HEK293T (cell line): ENCODE data around the gene TPK1.

Source experiments
- CTCF ChIA-PET: fragments of 350-600 bp; formaldehyde crosslinking; extraction: SDS; loops from one replicate; lab custom pipeline; 2021; ENCODE audit warnings: antibody characterized with exemption, inconsistent platforms; lab: Yijun Ruan, JAX
- POLR2A ChIA-PET: fragments of 350-600 bp; formaldehyde crosslinking; extraction: SDS; loops from one replicate; lab custom pipeline; 2020; ENCODE audit warnings: antibody characterized with exemption, inconsistent platforms; lab: Yijun Ruan, JAX
- DNase-seq: peaks from one replicate; pipeline ENCODE4 v3.0.0; 2012; ENCODE audit warnings: mixed read lengths; ENCODE audit errors: extremely low spot score
- ARNT ChIP-seq: fragments of 450-650 bp; IDR thresholded peaks from 2 replicates; pipeline ENCODE4 v1.6.1; 2017; ENCODE audit warnings: mild to moderate bottlenecking
- BHLHE40 ChIP-seq: fragments of 450-650 bp; IDR thresholded peaks from 2 replicates; pipeline ENCODE4 v1.6.1; 2016; ENCODE audit warnings: mild to moderate bottlenecking, moderate library complexity, borderline replicate concordance
- CTBP1 ChIP-seq: fragments of 450-650 bp; IDR thresholded peaks from 2 replicates; pipeline ENCODE4 v1.6.1; 2016; ENCODE audit warnings: borderline replicate concordance
- ELF4 ChIP-seq: fragments of 450-650 bp; IDR thresholded peaks from 2 replicates; pipeline ENCODE4 v1.6.1; 2017; ENCODE audit warnings: antibody characterized with exemption
- FOXA1 ChIP-seq: fragments of 450-650 bp; IDR thresholded peaks from 2 replicates; pipeline ENCODE4 v1.6.1; 2016; ENCODE audit warnings: mild to moderate bottlenecking
- FOXK2 ChIP-seq: fragments of 450-650 bp; IDR thresholded peaks from 2 replicates; pipeline ENCODE4 v1.6.1; 2016; ENCODE audit warnings: mild to moderate bottlenecking
- FOXM1 ChIP-seq: fragments of 450-650 bp; IDR thresholded peaks from 2 replicates; pipeline ENCODE4 v1.6.1; 2017; ENCODE audit warnings: mild to moderate bottlenecking, borderline replicate concordance
- HDGF ChIP-seq: fragments of 450-650 bp; IDR thresholded peaks from 2 replicates; pipeline ENCODE4 v1.6.1; 2017; ENCODE audit warnings: antibody characterized with exemption, borderline replicate concordance
- L3MBTL2 ChIP-seq: fragments of 450-650 bp; conservative IDR thresholded peaks from 2 replicates; pipeline ENCODE4 v1.6.1; 2016; ENCODE audit warnings: mild to moderate bottlenecking
- LEF1 ChIP-seq: fragments of 450-650 bp; IDR thresholded peaks from 2 replicates; pipeline ENCODE4 v1.6.1; 2017; ENCODE audit warnings: mild to moderate bottlenecking, borderline replicate concordance
- NFRKB ChIP-seq: fragments of 450-650 bp; IDR thresholded peaks from 2 replicates; pipeline ENCODE4 v1.6.1; 2016; ENCODE audit warnings: mild to moderate bottlenecking, moderate library complexity
- PKNOX1 ChIP-seq: fragments of 450-650 bp; IDR thresholded peaks from 2 replicates; pipeline ENCODE4 v1.6.1; 2016
- SP1 ChIP-seq: fragments of 450-650 bp; IDR thresholded peaks from 2 replicates; pipeline ENCODE4 v1.6.1; 2017
- SUZ12 ChIP-seq: fragments of 450-650 bp; IDR thresholded peaks from 2 replicates; pipeline ENCODE4 v1.6.1; 2016; ENCODE audit warnings: mild to moderate bottlenecking
- TARDBP ChIP-seq: fragments of 450-650 bp; IDR thresholded peaks from 2 replicates; pipeline ENCODE4 v1.6.1; 2016
- ZNF384 ChIP-seq: fragments of 450-650 bp; IDR thresholded peaks from 2 replicates; pipeline ENCODE4 v1.6.1; 2016

TPK1 gene

DNA sequence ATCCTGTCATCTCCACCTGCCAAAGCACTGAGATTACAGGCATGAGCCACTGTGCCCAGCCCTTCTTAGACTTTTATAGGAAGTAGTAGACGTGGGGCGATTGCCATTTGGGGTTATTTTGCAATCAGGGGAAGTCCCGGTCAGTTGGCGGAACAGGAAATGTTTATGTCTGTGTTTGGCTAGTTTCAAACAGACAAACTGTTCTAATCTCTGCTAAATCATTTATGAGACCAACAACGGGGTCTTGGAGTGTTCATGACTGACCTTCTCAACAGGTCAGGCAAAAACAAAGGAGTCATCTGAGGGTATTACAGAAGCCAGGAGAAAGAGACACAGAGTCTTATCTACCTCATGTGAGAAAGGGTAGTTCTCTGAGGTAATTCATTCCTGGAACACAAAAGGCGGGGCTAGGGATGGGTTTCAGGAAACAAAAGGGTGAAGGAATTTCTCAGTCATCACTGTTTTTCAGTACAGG, 6.6 kb upstream of the TPK1 start:
- CTCF ChIA-PET, result no interaction called here
- POLR2A ChIA-PET, result no interaction called here
- no peak for DNase-seq
- no peak for TF ChIP-seq L3MBTL2
- TF ChIP-seq FOXK2, result no peak
- TF ChIP-seq FOXM1, result no peak
- no peak for TF ChIP-seq FOXA1
- TF ChIP-seq PKNOX1, result no peak
- no peak for TF ChIP-seq SUZ12
- TF ChIP-seq LEF1, result no peak
- no peak for TF ChIP-seq ARNT
- TF ChIP-seq SP1, result no peak
- no peak for TF ChIP-seq HDGF
- TF ChIP-seq NFRKB, result no peak
- TF ChIP-seq CTBP1, result no peak
- TF ChIP-seq TARDBP, result no peak
- TF ChIP-seq BHLHE40, result no peak
- TF ChIP-seq ZNF384, result no peak
- TF ChIP-seq ELF4, result no peak

GRCh38 chr7:144836545-144836842, 641 bp upstream of the TPK1 start:
- CTCF ChIA-PET, result interaction anchor here (1.2 kb wide), 2 partner anchors 18 to 51 kb away, joined by 3 to 5 read pairs; no protein-coding TSS in a partner anchor
- DNase-seq, result no peak
- POLR2A ChIA-PET, result interaction anchor here (0.8 to 2.0 kb wide), 4 partner anchors 9 to 179 kb away, joined by 3 to 12 read pairs (median 4); no protein-coding TSS in a partner anchor
- TF ChIP-seq ELF4 (no peak), CTBP1 (no peak), SP1 (no peak), FOXK2 (no peak), LEF1 (no peak), TARDBP (no peak), FOXM1 (no peak), PKNOX1 (no peak), BHLHE40 (no peak), L3MBTL2 (no peak)

- ChIA-PET CTCF (interaction anchor here (0.5 to 2.0 kb wide), 4 partner anchors 9 to 96 kb away, joined by 3 to 5 read pairs (median 4); no protein-coding TSS in a partner anchor), POLR2A (interaction anchor here (1.0 to 2.0 kb wide), 4 partner anchors 9 to 50 kb away, joined by 3 to 12 read pairs (median 6); no protein-coding TSS in a partner anchor)
- no peak for TF ChIP-seq ARNT
- no peak for TF ChIP-seq FOXA1
- no peak; the same call in none of the 2 replicates for TF ChIP-seq L3MBTL2
- no peak for TF ChIP-seq BHLHE40
- peak; percentile 53 for DNase-seq
Measured at GRCh38 chr7:144835155-144835611, 670 bp downstream of the TPK1 start.

DNA sequence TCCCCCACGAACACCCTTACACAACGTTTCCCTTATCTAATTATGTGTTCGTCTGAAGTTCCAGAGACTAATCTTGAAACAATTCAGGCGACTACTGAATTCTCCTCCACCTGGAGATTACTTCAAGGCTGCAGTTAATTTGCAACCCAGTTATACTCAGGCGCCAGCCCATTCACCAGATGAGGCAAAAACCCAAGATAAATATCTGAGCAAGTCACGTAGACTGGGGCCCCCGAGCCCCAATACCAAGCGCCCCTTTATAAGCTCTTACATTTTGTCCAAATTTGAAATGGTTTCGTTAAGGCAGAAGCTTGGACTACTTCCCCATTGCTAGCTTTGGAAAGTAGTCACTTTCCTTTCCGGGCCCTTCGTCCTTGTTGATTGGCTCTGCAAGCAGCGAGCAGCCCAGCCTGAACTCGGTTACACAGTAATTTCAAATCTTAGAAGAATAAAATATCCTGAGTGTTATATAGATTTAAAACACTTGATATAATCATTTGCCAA, 1.2 kb downstream of the TPK1 start:
- POLR2A ChIA-PET, result interaction anchor here (1.4 to 2.0 kb wide), 2 partner anchors 9 to 11 kb away, joined by 5 to 12 read pairs; no protein-coding TSS in a partner anchor
- TF ChIP-seq FOXM1 (no peak), ZNF384 (no peak), SP1 (no peak), ELF4 (no peak), FOXK2 (no peak), SUZ12 (no peak), FOXA1 (no peak), ARNT (no peak), PKNOX1 (no peak), HDGF (no peak), NFRKB (no peak), LEF1 (no peak), TARDBP (no peak), CTBP1 (no peak)
- CTCF ChIA-PET, result interaction anchor here (0.5 to 2.0 kb wide), 3 partner anchors 8 to 96 kb away, joined by 3 to 5 read pairs (median 4); no protein-coding TSS in a partner anchor
- DNase-seq, result no peak

- CTCF ChIA-PET, result no interaction called here
- DNase-seq, result no peak
- TF ChIP-seq BHLHE40 (no peak), L3MBTL2 (no peak), SUZ12 (no peak), TARDBP (no peak)
- POLR2A ChIA-PET, result no interaction called here
Measured at GRCh38 chr7:144830811-144831210, 5.0 kb downstream of the TPK1 start.

- CTCF ChIA-PET, result no interaction called here
- DNase-seq, result no peak
- TF ChIP-seq ELF4 (no peak), SP1 (no peak), ZNF384 (no peak), FOXM1 (no peak), CTBP1 (no peak), ARNT (no peak), BHLHE40 (no peak), FOXA1 (no peak), SUZ12 (no peak), NFRKB (no peak), LEF1 (no peak), PKNOX1 (no peak), TARDBP (no peak), L3MBTL2 (no peak), FOXK2 (no peak), HDGF (no peak)
- POLR2A ChIA-PET, result no interaction called here
Measured at GRCh38 chr7:144830024-144830785, 5.6 kb downstream of the TPK1 start.
